Peyer's patch (tissue), 4 donors: ENCODE measurements around the gene PSG1. TPM values are rescaled to one million over a fixed set of nuclear protein-coding genes. Genes with fewer than 3 reads are reported as not detected.
"Not testable (repeated sequence)": the region's sequence is repeated elsewhere in the genome, so short reads cannot be mapped to it uniquely, and the experiment has no call there.

Experiments used
- DNase-seq, 3 donors: peaks; one replicate each; pipeline ENCODE4 v3.0.0-alpha.2; 2017 to 2019
- H3K27ac ChIP-seq, 4 donors: fragments of 200-600 bp; sonication (generic); one replicate each; pipeline ENCODE4 v1.5.1; 2016 to 2019
- H3K27me3 ChIP-seq, 2 donors: fragments of 200-600 bp; sonication (generic); one replicate each; pipeline ENCODE4 v1.5.1; 2019
- H3K36me3 ChIP-seq, 3 donors: fragments of 200-600 bp; sonication (generic); one replicate each; pipeline ENCODE4 v1.5.1; 2016 to 2019
- H3K4me1 ChIP-seq, 4 donors: fragments of 200-600 bp; sonication (generic); one replicate each; pipeline ENCODE4 v1.5.1; 2016 to 2019
- H3K4me3 ChIP-seq, 4 donors: fragments of 200-600 bp; sonication (generic); 1 replicate in 3 of 4; 2 replicates in 1 of 4; pipeline ENCODE4 v1.5.1; 2016 to 2019; ENCODE audit warnings: mild to moderate bottlenecking in 1 of 4
- H3K9me3 ChIP-seq, 4 donors: fragments of 200-600 bp; sonication (generic); one replicate each; pipeline ENCODE4 v1.5.1; 2016 to 2019; ENCODE audit warnings: mild to moderate bottlenecking in 1 of 4
- total RNA-seq, 4 donors: library from RNA; depleted of rRNA; stranded (reverse); fragments of >200 nt; gene quantifications; one replicate each; pipeline ENCODE4 v1.1.0, GENCODE V29; 2016

Gene PSG1
- total RNA-seq, 4 donors from 2014 or later, result not detected

- H3K36me3 ChIP-seq, H3K27me3 ChIP-seq, H3K9me3 ChIP-seq, H3K4me1 ChIP-seq, DNase-seq, H3K4me3 ChIP-seq, H3K27ac ChIP-seq: not testable (repeated sequence)
Observed at GRCh38 chr19:42916931-42917330, 37.4 kb upstream of the PSG1 start.

DNA sequence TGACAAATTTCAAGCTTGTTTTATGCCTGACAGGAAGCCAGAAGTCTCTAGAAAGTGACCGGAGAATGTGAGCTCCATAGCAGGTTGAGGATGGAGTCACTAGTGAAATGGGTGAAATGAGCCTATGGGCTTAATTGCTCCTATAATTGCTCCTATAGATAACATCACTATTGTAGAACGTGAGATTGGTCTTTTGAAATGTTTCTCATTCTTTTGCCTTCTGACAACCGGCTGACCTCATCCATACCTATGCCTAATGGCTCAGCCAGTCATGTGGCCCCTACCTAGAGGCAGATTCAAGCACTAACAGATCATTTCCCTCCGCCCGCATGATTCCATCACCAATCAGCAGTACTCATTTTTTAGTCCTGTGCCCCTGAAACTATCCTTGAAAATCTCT is 34.0 kb upstream of the PSG1 start:
- not testable (repeated sequence) for H3K4me1 ChIP-seq, H3K27me3 ChIP-seq, H3K4me3 ChIP-seq, H3K36me3 ChIP-seq, DNase-seq, H3K9me3 ChIP-seq, H3K27ac ChIP-seq

DNA sequence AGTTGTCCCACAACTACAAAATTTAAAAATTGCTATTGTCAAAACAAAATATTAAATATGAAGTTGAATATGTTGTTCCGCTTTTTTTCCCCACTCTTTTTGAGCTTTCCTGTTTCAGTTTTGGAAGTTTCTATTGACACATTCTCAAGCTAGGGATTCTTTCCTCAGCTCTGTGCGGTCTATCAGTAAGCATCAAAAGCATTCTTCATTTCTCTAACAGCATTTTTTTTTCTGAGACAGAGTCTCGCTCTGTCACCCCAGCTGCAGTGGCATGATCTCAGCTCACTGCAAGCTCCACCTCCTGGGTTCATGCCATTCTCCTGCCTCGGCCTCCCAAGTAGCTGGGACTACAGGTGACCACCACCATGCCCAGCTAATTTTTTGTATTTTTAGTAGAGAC is 33.4 kb upstream of the PSG1 start:
- H3K4me3 ChIP-seq, H3K4me1 ChIP-seq, H3K27me3 ChIP-seq, DNase-seq, H3K27ac ChIP-seq, H3K9me3 ChIP-seq, H3K36me3 ChIP-seq: not testable (repeated sequence)

GRCh38 chr19:42911731-42912130 is 32.2 kb upstream of the PSG1 start:
- H3K9me3 ChIP-seq, H3K4me3 ChIP-seq, DNase-seq, H3K27me3 ChIP-seq, H3K36me3 ChIP-seq, H3K27ac ChIP-seq, H3K4me1 ChIP-seq: not testable (repeated sequence)

GRCh38 chr19:42906162-42906561 is 26.6 kb upstream of the PSG1 start:
- not testable (repeated sequence) for H3K36me3 ChIP-seq, H3K4me1 ChIP-seq, H3K27me3 ChIP-seq, H3K9me3 ChIP-seq, DNase-seq, H3K4me3 ChIP-seq, H3K27ac ChIP-seq

DNA sequence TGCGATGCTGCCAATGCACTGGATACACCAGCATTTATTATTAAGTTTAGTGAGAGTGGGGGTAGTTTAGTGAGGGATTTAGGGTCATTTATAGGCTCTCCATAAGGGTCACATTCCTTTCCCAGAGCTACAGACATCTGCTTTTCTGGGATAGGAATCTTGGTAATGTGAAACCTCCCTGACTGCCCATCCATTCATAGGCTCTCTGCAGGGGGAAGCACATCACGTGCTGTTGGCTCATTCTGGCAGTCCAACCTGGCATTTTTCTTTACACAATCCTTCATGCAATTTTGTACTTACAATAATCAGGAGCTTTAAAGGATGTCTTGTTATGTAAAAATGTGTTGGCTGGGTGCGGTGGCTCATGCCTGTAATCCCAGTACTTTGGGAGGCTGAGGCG is 21.0 kb upstream of the PSG1 start:
- not testable (repeated sequence) for H3K9me3 ChIP-seq, H3K27ac ChIP-seq, H3K36me3 ChIP-seq, H3K4me1 ChIP-seq, H3K27me3 ChIP-seq, H3K4me3 ChIP-seq, DNase-seq

DNA sequence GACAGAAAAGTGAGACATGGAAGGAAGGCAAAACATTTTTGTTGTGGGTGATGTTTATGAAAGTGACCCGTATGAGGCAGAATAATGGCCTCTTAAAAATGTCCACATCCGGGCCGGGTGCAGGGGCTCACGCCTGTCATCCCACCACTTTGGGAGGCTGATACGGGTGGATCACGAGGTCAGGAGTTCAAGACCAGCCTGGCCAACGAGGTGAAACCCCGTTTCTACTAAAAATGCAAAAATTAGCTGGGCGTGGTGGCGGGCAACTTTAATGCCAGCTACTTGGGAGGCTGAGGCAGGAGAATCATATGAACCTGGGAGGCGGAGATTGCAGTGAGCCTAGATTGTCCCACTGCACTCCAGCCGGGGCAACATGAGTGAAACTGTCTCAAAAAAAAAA is 20.2 kb upstream of the PSG1 start:
- H3K4me3 ChIP-seq, H3K27ac ChIP-seq, H3K36me3 ChIP-seq, DNase-seq, H3K27me3 ChIP-seq, H3K9me3 ChIP-seq, H3K4me1 ChIP-seq: not testable (repeated sequence)

DNA sequence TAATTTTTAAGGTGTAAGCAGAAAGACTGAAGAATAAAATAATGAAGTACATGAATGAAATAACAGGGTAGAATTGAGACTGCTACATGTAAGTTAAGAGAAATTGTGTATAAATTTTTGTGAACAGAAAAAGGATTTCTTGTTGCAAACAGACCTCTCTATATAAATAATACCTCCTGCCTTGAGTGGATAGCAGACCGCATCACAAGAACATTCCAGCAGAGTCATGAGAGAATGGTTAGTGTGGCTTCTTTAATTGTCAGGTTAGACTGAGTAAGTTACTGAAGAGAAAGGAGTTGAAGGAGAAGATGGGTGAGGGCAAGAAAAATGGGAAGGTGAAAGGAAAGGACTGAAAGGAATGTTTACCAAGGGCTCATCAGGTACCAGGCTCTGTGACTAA is 19.6 kb upstream of the PSG1 start:
- not testable (repeated sequence) for H3K4me3 ChIP-seq, H3K4me1 ChIP-seq, H3K27ac ChIP-seq, H3K27me3 ChIP-seq, H3K9me3 ChIP-seq, H3K36me3 ChIP-seq, DNase-seq

- H3K4me1 ChIP-seq, H3K4me3 ChIP-seq, DNase-seq, H3K27me3 ChIP-seq, H3K36me3 ChIP-seq, H3K9me3 ChIP-seq, H3K27ac ChIP-seq: not testable (repeated sequence)
Observed at GRCh38 chr19:42898656-42899055, 19.1 kb upstream of the PSG1 start.

DNA sequence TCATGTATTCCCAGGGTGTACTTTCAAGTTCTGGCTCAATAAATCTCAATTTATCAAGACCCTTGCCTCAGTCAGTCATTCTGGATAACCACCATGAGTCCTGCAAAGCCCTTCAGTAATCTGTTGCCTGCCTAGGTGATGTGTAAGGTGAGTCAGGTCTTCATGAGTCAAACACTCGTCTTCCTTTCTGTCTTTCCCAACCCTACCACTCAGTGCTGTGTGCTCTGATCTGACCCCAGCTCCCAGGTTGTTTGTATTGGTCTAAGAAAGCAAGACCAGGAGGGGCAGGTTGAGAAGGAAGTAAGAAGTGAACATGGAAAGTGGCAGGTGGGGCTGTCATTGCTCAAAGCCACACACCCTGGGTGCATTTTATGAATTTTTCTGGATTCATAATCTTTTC is 18.2 kb upstream of the PSG1 start:
- H3K27ac ChIP-seq, H3K4me3 ChIP-seq, H3K27me3 ChIP-seq, DNase-seq, H3K36me3 ChIP-seq, H3K9me3 ChIP-seq, H3K4me1 ChIP-seq: not testable (repeated sequence)

- H3K27me3 ChIP-seq, DNase-seq, H3K27ac ChIP-seq, H3K36me3 ChIP-seq, H3K4me1 ChIP-seq, H3K9me3 ChIP-seq, H3K4me3 ChIP-seq: not testable (repeated sequence)
Observed at GRCh38 chr19:42890446-42890845, 10.9 kb upstream of the PSG1 start.

DNA sequence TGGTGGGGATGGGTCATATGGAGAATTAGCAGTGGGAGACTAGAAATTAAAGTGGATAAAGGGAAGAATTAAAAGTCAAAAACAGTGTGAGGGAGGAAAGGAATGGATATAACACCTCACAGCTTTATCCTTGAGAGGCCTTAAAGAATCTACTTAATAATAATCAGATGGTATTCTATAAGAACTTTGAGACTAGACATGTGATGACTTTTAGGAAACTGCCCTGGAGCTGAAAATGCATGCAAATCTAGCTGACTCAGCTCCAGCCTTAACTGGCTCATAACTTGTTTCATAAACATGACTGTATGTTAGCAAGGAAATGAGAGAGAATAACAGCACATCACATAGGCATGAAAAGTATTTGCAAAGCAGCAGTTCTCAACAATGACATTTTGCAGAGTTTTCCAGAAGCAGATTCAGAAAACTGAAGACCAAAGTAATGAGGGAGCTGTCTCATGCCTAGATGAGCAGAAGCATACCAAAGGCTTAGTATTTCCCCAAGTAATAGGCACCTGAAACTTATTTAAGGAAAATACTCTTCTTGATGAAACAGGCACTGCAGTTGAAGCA is 8.4 kb upstream of the PSG1 start:
- not testable (repeated sequence) for H3K9me3 ChIP-seq, H3K27me3 ChIP-seq, H3K36me3 ChIP-seq, H3K27ac ChIP-seq, H3K4me1 ChIP-seq, DNase-seq, H3K4me3 ChIP-seq

DNA sequence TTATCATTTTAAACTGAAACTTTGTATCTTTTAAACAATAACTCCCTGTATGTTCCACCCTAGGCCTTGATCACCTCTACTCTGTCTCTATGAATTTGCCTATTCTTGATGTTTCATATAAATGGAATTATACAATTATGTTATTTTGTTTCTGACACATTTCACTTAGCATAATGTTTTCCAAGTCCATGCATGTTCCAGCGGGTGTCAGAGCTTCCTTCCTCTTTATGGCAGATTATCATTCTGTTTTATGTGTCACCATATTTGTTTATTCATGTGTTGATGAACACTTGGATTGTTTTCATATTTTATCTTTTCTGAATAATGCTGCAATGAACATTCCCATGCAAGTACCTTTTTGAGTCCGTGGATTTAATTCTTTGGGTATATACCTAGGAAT is 3.2 kb upstream of the PSG1 start:
- not testable (repeated sequence) for H3K27ac ChIP-seq, H3K9me3 ChIP-seq, H3K4me3 ChIP-seq, H3K4me1 ChIP-seq, H3K36me3 ChIP-seq, H3K27me3 ChIP-seq, DNase-seq

GRCh38 chr19:42882010-42882409 is 2.5 kb upstream of the PSG1 start:
- not testable (repeated sequence) for DNase-seq, H3K4me1 ChIP-seq, H3K9me3 ChIP-seq, H3K4me3 ChIP-seq, H3K27me3 ChIP-seq, H3K36me3 ChIP-seq, H3K27ac ChIP-seq

DNA sequence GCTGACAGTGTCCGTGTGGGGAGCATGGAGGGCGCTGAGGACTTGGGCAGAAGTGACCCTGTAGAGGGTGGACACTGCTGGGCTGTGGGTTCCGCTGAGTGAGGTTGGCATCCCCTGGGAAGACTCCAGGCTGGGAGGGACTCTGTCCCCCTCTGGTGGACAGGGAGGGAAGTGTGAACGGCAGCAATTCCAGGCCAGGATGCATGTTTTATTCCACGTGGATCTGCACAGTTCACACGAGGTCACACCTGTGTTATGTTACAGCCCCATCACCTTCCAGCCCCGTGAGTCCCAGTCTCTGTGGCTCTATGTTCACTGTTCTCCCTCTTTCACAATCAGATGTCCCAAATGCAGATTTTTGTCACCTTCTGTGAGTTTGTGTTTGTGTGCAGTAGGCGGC is 1.8 kb upstream of the PSG1 start:
- H3K27me3 ChIP-seq, H3K4me3 ChIP-seq, H3K27ac ChIP-seq, H3K36me3 ChIP-seq, DNase-seq, H3K9me3 ChIP-seq, H3K4me1 ChIP-seq: not testable (repeated sequence)

- not testable (repeated sequence) for H3K27me3 ChIP-seq, H3K4me3 ChIP-seq, H3K36me3 ChIP-seq, DNase-seq, H3K9me3 ChIP-seq, H3K27ac ChIP-seq, H3K4me1 ChIP-seq
Observed at GRCh38 chr19:42880621-42881020, 1.1 kb upstream of the PSG1 start.

DNA sequence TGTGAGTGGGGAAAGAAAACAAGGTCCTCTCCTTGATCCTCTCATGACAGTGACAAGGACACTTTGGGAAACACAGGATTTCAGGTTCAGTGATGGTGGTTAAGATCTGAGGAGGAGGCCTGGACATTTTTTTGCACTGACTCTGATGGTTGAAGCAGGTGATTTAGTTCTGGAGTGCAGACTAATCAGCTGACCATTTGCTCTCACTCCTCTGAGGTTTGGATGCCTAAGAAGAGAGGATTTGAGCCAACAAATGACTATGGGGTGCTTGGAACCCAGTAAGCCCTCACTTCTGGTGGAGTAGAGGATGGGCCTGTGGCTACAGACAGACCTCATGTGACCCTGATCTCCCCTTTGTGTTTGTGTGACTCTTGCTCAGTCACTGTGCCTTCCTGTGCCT is 2.9 kb downstream of the PSG1 start:
- not testable (repeated sequence) for H3K27ac ChIP-seq, H3K36me3 ChIP-seq

More for the DNA sequence above, 2.9 kb downstream of the PSG1 start:
- DNase-seq, H3K27me3 ChIP-seq, H3K4me3 ChIP-seq, H3K4me1 ChIP-seq, H3K9me3 ChIP-seq: not testable (repeated sequence)
